ENCODE data around the gene GJA3.

GJA3 gene

DNA sequence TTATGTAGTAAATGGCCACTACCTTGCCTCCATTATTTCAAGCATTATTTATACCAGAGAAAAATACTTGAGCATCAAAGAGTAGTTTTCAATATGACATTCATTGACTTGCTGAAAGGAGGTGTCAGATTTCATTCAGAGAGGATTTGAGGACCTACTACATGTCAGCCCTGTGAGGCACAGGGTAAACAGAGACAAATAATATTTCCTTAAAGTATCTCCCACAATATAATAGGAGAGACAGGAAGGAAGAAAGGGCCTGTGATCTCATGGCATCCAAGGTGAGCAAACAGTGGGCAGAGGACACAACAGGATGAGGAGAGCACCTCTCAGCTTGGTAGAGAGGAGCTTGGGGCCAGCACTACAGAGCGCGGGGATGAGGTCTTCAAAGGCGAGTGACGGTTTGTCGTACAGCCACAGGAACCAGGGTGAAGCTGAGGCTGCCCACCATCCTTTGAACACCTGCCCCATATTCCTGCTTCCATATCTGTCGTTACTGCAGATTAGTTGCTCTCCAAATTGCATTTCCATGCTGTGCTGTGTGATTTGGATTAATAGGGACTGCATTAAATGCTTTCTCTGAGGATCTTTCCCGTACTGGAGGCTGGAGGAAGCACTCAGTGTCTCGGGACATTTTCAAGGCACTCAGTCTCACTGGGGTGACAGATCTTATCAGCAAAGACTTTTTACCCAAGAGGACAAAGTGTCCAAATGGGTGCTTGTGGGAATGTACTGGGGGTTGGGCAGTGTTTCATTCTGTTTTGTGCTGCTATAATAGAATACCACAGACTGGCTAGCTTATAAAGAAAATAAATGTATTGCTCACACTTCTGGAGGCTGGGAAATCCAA is 59.2 kb downstream of the GJA3 start:
- Histone ChIP-seq H3K27ac (ENCODE audit: low read depth, low read length) (no peak overlapping the region), H3K27me3 (ENCODE audit: control insufficient read depth in 1 of 2, insufficient read depth in 2 of 2, low read length in 2 of 2) (peaks cover 12 to 22% of the 10 kb centered on the region in 2 donors), H3K4me1 (ENCODE audit: control insufficient read depth in 1 of 2, insufficient read depth in 2 of 2, low read length in 2 of 2) (no peaks in the 10 kb centered on the region), H3K4me3 (ENCODE audit: low read depth in 1 of 2, low read length in 2 of 2) (no peak overlapping the region), H3K36me3 (ENCODE audit: control insufficient read depth in 1 of 2, insufficient read depth in 2 of 2, low read length in 2 of 2) (no peaks in the 10 kb centered on the region), H3K9ac (ENCODE audit: low read depth in 1 of 2, low read length in 2 of 2) (no peak overlapping the region), H3K9me3 (ENCODE audit: control insufficient read depth in 1 of 2, low read length in 2 of 2) (no peaks in the 10 kb centered on the region)

DNA sequence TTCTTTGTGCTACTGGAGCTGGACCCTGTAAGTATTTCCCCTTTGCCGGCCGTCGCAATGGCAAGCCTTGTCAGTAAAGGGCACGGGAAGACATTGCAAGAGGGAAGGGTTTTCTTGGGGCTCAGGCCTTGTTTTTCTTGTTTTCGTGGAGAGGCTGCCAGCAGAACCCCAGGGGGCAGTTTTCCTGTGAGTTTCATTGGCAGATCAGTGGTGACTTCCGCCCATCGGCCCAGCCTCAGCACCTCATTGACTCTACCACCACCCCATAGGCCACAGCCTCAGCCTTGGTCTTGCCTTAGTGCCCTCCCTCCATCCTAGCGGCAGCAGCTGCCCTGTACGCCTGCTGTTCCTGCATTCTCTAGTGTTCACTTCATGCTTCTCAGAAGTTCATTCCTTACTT is 61.5 kb downstream of the GJA3 start:
- Histone ChIP-seq H3K36me3 (ENCODE audit: control insufficient read depth in 1 of 2, insufficient read depth in 2 of 2, low read length in 2 of 2) (no peaks in the 10 kb centered on the region), H3K4me1 (ENCODE audit: control insufficient read depth in 1 of 2, insufficient read depth in 2 of 2, low read length in 2 of 2) (no peaks in the 10 kb centered on the region)

DNA sequence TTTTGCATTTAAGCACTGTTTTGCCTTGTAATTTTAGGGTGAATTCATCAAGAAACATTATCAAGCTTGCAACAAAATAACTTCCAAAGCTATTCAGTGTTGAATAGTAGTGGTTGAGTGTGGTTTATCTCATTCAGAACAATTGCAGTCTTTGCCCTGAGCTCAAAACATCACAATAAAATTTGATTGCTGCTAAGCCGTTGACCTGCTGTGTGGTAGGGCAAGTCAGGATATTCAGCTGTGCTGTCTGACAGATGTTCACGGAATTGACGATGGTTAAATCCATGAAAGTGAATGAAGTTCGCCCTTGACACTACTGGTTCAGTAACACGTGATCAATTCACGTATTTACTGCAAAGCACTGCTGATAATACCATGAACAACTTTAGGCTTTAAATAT is 66.9 kb downstream of the GJA3 start:
- Histone ChIP-seq H3K27me3 (ENCODE audit: control insufficient read depth in 1 of 2, insufficient read depth in 2 of 2, low read length in 2 of 2) (peaks cover 3 to 6% of the 10 kb centered on the region in 2 donors), H3K36me3 (ENCODE audit: control insufficient read depth in 1 of 2, insufficient read depth in 2 of 2, low read length in 2 of 2) (no peaks in the 10 kb centered on the region), H3K9ac (ENCODE audit: low read depth in 1 of 2, low read length in 2 of 2) (no peak overlapping the region), H3K4me1 (ENCODE audit: control insufficient read depth in 1 of 2, insufficient read depth in 2 of 2, low read length in 2 of 2) (peaks cover 0 to 8% of the 10 kb centered on the region in 2 donors), H3K9me3 (ENCODE audit: control insufficient read depth in 1 of 2, low read length in 2 of 2) (no peaks in the 10 kb centered on the region), H3K27ac (ENCODE audit: low read depth, low read length) (no peak overlapping the region), H3K4me3 (ENCODE audit: low read depth in 1 of 2, low read length in 2 of 2) (no peak overlapping the region)

More for the DNA sequence above, 61.5 kb downstream of the GJA3 start:
- H3K27me3 ChIP-seq (ENCODE audit: control insufficient read depth in 1 of 2, insufficient read depth in 2 of 2, low read length in 2 of 2), result peaks cover 12 to 22% of the 10 kb centered on the region in 2 donors
- no peak overlapping the region for H3K27ac ChIP-seq (ENCODE audit: low read depth, low read length)
- H3K4me3 ChIP-seq (ENCODE audit: low read depth in 1 of 2, low read length in 2 of 2), result no peak overlapping the region
- no peaks in the 10 kb centered on the region for H3K9me3 ChIP-seq (ENCODE audit: control insufficient read depth in 1 of 2, low read length in 2 of 2)
- no peak overlapping the region for H3K9ac ChIP-seq (ENCODE audit: low read depth in 1 of 2, low read length in 2 of 2)

GRCh38 chr13:20090349-20090748 is 70.5 kb downstream of the GJA3 start:
- Histone ChIP-seq H3K9ac (ENCODE audit: low read depth in 1 of 2, low read length in 2 of 2) (no peak overlapping the region), H3K36me3 (ENCODE audit: control insufficient read depth in 1 of 2, insufficient read depth in 2 of 2, low read length in 2 of 2) (peaks cover 0 to 7% of the 10 kb centered on the region in 2 donors), H3K27ac (ENCODE audit: low read depth, low read length) (no peak overlapping the region), H3K27me3 (ENCODE audit: control insufficient read depth in 1 of 2, insufficient read depth in 2 of 2, low read length in 2 of 2) (peaks cover 0 to 3% of the 10 kb centered on the region in 2 donors), H3K4me3 (ENCODE audit: low read depth in 1 of 2, low read length in 2 of 2) (no peak overlapping the region), H3K4me1 (ENCODE audit: control insufficient read depth in 1 of 2, insufficient read depth in 2 of 2, low read length in 2 of 2) (peaks cover 0 to 8% of the 10 kb centered on the region in 2 donors), H3K9me3 (ENCODE audit: control insufficient read depth in 1 of 2, low read length in 2 of 2) (no peaks in the 10 kb centered on the region)

Data from duodenal mucosa (tissue), 2 donors.